ENCODE data around the gene CYTH4.

CYTH4 gene

GRCh38 chr22:37292641-37293040 is 10.3 kb downstream of the CYTH4 start:
- DNase-seq: no peak

GRCh38 chr22:37293172-37293571 is 10.9 kb downstream of the CYTH4 start:
- no peak for DNase-seq

- no peak for DNase-seq
Measured at GRCh38 chr22:37294747-37295146, 12.4 kb downstream of the CYTH4 start.

GRCh38 chr22:37295213-37295886 is 13.0 kb downstream of the CYTH4 start:
- no peak for DNase-seq

- no peak for DNase-seq
Measured at GRCh38 chr22:37295946-37296345, 13.6 kb downstream of the CYTH4 start.

GRCh38 chr22:37298748-37299495 is 16.6 kb downstream of the CYTH4 start:
- DNase-seq: no peak

GRCh38 chr22:37299969-37300509 is 17.7 kb downstream of the CYTH4 start:
- DNase-seq: no peak

GRCh38 chr22:37300551-37301017 is 18.3 kb downstream of the CYTH4 start:
- no peak for DNase-seq

- no peak for DNase-seq
Measured at GRCh38 chr22:37301144-37301830, 19.0 kb downstream of the CYTH4 start.

GRCh38 chr22:37302674-37303555 is 20.6 kb downstream of the CYTH4 start:
- no peak for DNase-seq

GRCh38 chr22:37303821-37304274 is 21.5 kb downstream of the CYTH4 start:
- no peak for DNase-seq

- DNase-seq: no peak
Measured at GRCh38 chr22:37304595-37305343, 22.5 kb downstream of the CYTH4 start.

GRCh38 chr22:37305887-37306286 is 23.6 kb downstream of the CYTH4 start:
- no peak for DNase-seq

- DNase-seq: no peak
Measured at GRCh38 chr22:37306494-37306829, 24.2 kb downstream of the CYTH4 start.

GRCh38 chr22:37308385-37309200 is 26.3 kb downstream of the CYTH4 start:
- no peak for DNase-seq

- DNase-seq: no peak
Measured at GRCh38 chr22:37309211-37310074, 27.1 kb downstream of the CYTH4 start.

- DNase-seq: no peak
Measured at GRCh38 chr22:37310075-37310606, 27.8 kb downstream of the CYTH4 start.

- DNase-seq: no peak
Measured at GRCh38 chr22:37310815-37311595, 28.7 kb downstream of the CYTH4 start.
